CD14-positive monocyte (primary cell): Measurements from ENCODE around the gene UGT1A8. TPM values are rescaled to one million over a fixed set of nuclear protein-coding genes. Genes with fewer than 3 reads are reported as not detected.

ENCODE experiments used
- DNase-seq, 3 donors: peaks; one replicate each; pipeline ENCODE4 v3.0.0-alpha.2; 2011 to 2022
- H2AFZ ChIP-seq: 2 replicates; pipeline ENCODE4 v1.6.0; 2012; ENCODE audit warnings: mild to moderate bottlenecking, low read depth, low read length, inconsistent platforms; ENCODE audit not compliant: insufficient read depth, poor library complexity, severe bottlenecking
- H3K27ac ChIP-seq, 2 donors: 1 replicate in 1 of 2; 2 replicates in 1 of 2; pipeline ENCODE4 v1.5.1; 2012 to 2013; ENCODE audit warnings: low read length in 2 of 2, control low read depth in 1 of 2, inconsistent platforms in 1 of 2, low read depth in 1 of 2, mild to moderate bottlenecking in 1 of 2
- H3K27me3 ChIP-seq, 2 donors: one replicate each; pipeline versions ENCODE4 v1.6.0 to v1.6.1; 2011 to 2013; ENCODE audit warnings: low read length in 2 of 2; ENCODE audit not compliant: control insufficient read depth in 2 of 2, insufficient read depth in 2 of 2
- H3K36me3 ChIP-seq, 2 donors: replicated peaks in 1 of 2; 1 replicate in 1 of 2; 2 replicates in 1 of 2; pipeline versions ENCODE4 v1.5.1 to v1.6.1; 2012 to 2013; ENCODE audit warnings: low read length in 2 of 2, control low read depth in 1 of 2, inconsistent platforms in 1 of 2, mild to moderate bottlenecking in 1 of 2; ENCODE audit not compliant: insufficient read depth in 2 of 2, control insufficient read depth in 1 of 2
- H3K4me1 ChIP-seq, 2 donors: 1 replicate in 1 of 2; 2 replicates in 1 of 2; pipeline versions ENCODE4 v1.5.1 to v1.6.1; 2012 to 2013; ENCODE audit warnings: low read length in 2 of 2, control low read depth in 1 of 2, inconsistent platforms in 1 of 2, mild to moderate bottlenecking in 1 of 2, moderate library complexity in 1 of 2; ENCODE audit not compliant: insufficient read depth in 2 of 2, control insufficient read depth in 1 of 2
- H3K4me2 ChIP-seq: replicated peaks from 2 replicates; pipeline ENCODE3; 2012; ENCODE audit warnings: low read length, moderate library complexity, mild to moderate bottlenecking; ENCODE audit not compliant: poor library complexity, severe bottlenecking; ENCODE audit errors: extremely low read depth
- H3K4me3 ChIP-seq, 3 experiments: fragments of 200-600 bp in 1 of 3; sonication (generic) in 1 of 3; replicated peaks in 1 of 3; 1 replicate in 2 of 3; 2 replicates in 1 of 3; pipeline ENCODE4 v1.5.1; 2011 to 2013; ENCODE audit warnings: low read length in 3 of 3, mild to moderate bottlenecking in 3 of 3, control low read depth in 2 of 3, low read depth in 2 of 3, inconsistent platforms in 1 of 3, moderate library complexity in 1 of 3
- H3K79me2 ChIP-seq: 2 replicates; pipeline ENCODE4 v1.6.0; 2012; ENCODE audit warnings: mild to moderate bottlenecking, control low read depth, inconsistent platforms, low read length, moderate library complexity; ENCODE audit not compliant: insufficient read depth
- H3K9ac ChIP-seq: 2 replicates; pipeline ENCODE4 v1.6.0; 2017; ENCODE audit warnings: low read length, mild to moderate bottlenecking; ENCODE audit not compliant: insufficient read depth, poor library complexity, severe bottlenecking
- H3K9me3 ChIP-seq, 2 donors: replicated peaks in 1 of 2; 1 replicate in 1 of 2; 2 replicates in 1 of 2; pipeline versions ENCODE4 v1.5.1 to v1.6.1; 2012 to 2013; ENCODE audit warnings: low read length in 2 of 2, control low read depth in 1 of 2; ENCODE audit not compliant: control insufficient read depth in 1 of 2, insufficient read depth in 1 of 2
- H4K20me1 ChIP-seq: 2 replicates; pipeline ENCODE4 v1.6.0; 2012; ENCODE audit warnings: mild to moderate bottlenecking, low read length, control low read depth, moderate library complexity; ENCODE audit not compliant: insufficient read depth
- H3K27ac Mint-ChIP-seq, 7 donors: one replicate each; pipeline ENCODE4 v1.8.0; 2020; ENCODE audit warnings: mild to moderate bottlenecking in 7 of 7, mixed read lengths in 7 of 7, moderate library complexity in 6 of 7, inconsistent platforms in 2 of 7
- H3K27me3 Mint-ChIP-seq, 3 donors: one replicate each; pipeline ENCODE4 v1.8.0; 2021 to 2022; ENCODE audit warnings: low read depth in 3 of 3, mild to moderate bottlenecking in 3 of 3, mixed read lengths in 3 of 3, moderate library complexity in 3 of 3, inconsistent platforms in 1 of 3
- H3K36me3 Mint-ChIP-seq, 2 donors: one replicate each; pipeline ENCODE4 v1.8.0; 2020; ENCODE audit warnings: mixed read lengths in 2 of 2, inconsistent platforms in 1 of 2, mild to moderate bottlenecking in 1 of 2
- H3K4me1 Mint-ChIP-seq: one replicate; pipeline ENCODE4 v1.8.0; 2020; ENCODE audit warnings: mild to moderate bottlenecking, mixed read lengths
- H3K4me3 Mint-ChIP-seq, 2 donors: one replicate each; pipeline ENCODE4 v1.8.0; 2020; ENCODE audit warnings: mild to moderate bottlenecking in 2 of 2, mixed read lengths in 2 of 2, moderate library complexity in 1 of 2
- H3K9me3 Mint-ChIP-seq, 7 donors: one replicate each; pipeline ENCODE4 v1.8.0; 2020 to 2022; ENCODE audit warnings: mixed read lengths in 7 of 7, mild to moderate bottlenecking in 6 of 7, moderate library complexity in 6 of 7, inconsistent platforms in 2 of 7
- WGBS: methylation state at CpG from one replicate; pipeline ENCODE4 v1.1.5; 2013; ENCODE audit warnings: missing lambda C conversion rate; ENCODE audit not compliant: insufficient coverage; 5-methylcytosine and 5-hydroxymethylcytosine counted together
- intact Hi-C, 2 donors: fragments of 100-400 bp; cut with micrococcal nuclease; formaldehyde crosslinking; loops; one replicate each; pipeline versions ENCODE4 v1.15.0 to v1.15.1; 2023
- polyA plus RNA-seq, 3 donors: library from polyadenylated mRNA; depleted of rRNA in 1 of 3; unstranded in 2 of 3; stranded (reverse) in 1 of 3; fragments of 300-500 nt in 2 of 3; fragments of >200 nt in 1 of 3; fragmentation: Illumina TruSeq in 2 of 3; gene quantifications; 1 replicate in 2 of 3; 2 replicates in 1 of 3; pipeline ENCODE4 v1.2.3, GENCODE V29; 2012 to 2021
- TF ChIP-seq, protein P1 (sequence below): fragments of 200-600 bp; IDR thresholded peaks from one replicate; pipeline ENCODE4 v1.8.0; 2022; ENCODE audit warnings: antibody characterized with exemption, mild to moderate bottlenecking

UGT1A8 gene
- polyA plus RNA-seq, 3 donors = not detected

DNA sequence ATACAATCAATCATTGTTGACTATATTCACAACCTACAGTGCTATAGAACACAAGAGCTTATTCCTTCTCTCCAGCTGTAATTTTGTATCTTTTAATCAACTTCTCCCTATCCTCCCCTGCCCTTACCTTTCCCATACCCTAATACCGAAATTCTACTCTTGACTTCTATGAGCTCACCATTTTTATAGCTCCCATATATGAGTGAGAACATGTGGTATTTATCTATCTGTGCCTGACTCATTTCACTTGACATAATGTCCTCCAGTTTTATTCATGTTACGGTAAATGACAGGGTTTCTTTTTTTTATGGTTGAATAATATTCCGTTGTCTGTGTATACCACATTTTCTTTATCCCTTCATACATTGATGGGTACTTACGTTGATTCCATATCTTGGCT, 163.3 kb downstream of the UGT1A8 start:
- no peak overlapping the region for H3K27ac Mint-ChIP-seq
- Histone ChIP-seq H3K27ac (no peak overlapping the region), H3K36me3 (no peaks in the 10 kb centered on the region), H3K27me3 (no peaks in the 10 kb centered on the region), H2AFZ (no peak overlapping the region), H3K79me2 (no peaks in the 10 kb centered on the region), H3K9ac (no peak overlapping the region), H3K4me2 (no peak overlapping the region), H3K9me3 (peaks cover 9 to 20% of the 10 kb centered on the region in 2 donors), H3K4me1 (no peaks in the 10 kb centered on the region), H4K20me1 (no peaks in the 10 kb centered on the region), H3K4me3 (no peak overlapping the region)
- peaks cover 0 to 5% (median 2%) of the 10 kb centered on the region in 3 donors for H3K27me3 Mint-ChIP-seq
- no CpG with 5 or more reads among the region's 4 CpGs for WGBS
- no peaks in the 10 kb centered on the region for H3K36me3 Mint-ChIP-seq
- no peak overlapping the region for H3K4me3 Mint-ChIP-seq
- intact Hi-C loops = no loop called here
- DNase-seq = no peak
- TF ChIP-seq, protein P1, sequence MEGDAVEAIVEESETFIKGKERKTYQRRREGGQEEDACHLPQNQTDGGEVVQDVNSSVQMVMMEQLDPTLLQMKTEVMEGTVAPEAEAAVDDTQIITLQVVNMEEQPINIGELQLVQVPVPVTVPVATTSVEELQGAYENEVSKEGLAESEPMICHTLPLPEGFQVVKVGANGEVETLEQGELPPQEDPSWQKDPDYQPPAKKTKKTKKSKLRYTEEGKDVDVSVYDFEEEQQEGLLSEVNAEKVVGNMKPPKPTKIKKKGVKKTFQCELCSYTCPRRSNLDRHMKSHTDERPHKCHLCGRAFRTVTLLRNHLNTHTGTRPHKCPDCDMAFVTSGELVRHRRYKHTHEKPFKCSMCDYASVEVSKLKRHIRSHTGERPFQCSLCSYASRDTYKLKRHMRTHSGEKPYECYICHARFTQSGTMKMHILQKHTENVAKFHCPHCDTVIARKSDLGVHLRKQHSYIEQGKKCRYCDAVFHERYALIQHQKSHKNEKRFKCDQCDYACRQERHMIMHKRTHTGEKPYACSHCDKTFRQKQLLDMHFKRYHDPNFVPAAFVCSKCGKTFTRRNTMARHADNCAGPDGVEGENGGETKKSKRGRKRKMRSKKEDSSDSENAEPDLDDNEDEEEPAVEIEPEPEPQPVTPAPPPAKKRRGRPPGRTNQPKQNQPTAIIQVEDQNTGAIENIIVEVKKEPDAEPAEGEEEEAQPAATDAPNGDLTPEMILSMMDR = no peak
- H3K9me3 Mint-ChIP-seq = peaks cover 12 to 39% (median 18%) of the 10 kb centered on the region in 7 donors
- no peaks in the 10 kb centered on the region for H3K4me1 Mint-ChIP-seq

DNA sequence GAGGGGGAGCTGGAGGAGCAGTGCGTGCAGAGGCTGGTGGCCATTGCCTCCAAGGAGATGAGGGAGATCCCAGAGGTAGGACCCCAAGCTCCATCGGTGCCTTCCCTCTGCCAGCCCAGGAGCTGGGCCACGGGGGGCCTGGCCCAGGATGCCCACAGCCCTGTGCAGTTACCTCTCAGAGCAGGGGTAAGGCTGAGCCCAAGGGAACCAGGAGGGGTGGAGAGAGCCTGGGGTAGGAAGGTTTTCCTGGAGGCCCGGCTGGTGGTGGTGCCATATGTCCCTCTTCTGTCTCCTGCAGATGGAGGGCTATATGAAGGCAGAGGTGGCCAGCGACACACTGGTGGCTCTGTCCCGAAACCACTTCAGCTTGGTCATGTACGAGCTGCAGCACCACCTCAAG, 172.1 kb downstream of the UGT1A8 start:
- Mint-ChIP-seq H3K9me3 (peaks cover 4 to 12% (median 8%) of the 10 kb centered on the region in 7 donors), H3K4me1 (no peaks in the 10 kb centered on the region), H3K27me3 (peaks cover 2 to 7% (median 4%) of the 10 kb centered on the region in 3 donors), H3K4me3 (no peak overlapping the region), H3K36me3 (no peaks in the 10 kb centered on the region), H3K27ac (no peak overlapping the region)
- WGBS = 100% methylated on average over 5 of the region's 7 CpGs
- H2AFZ ChIP-seq = no peak overlapping the region
- no peaks in the 10 kb centered on the region for H3K79me2 ChIP-seq
- no peak overlapping the region for H3K4me3 ChIP-seq
- H3K27ac ChIP-seq = no peak overlapping the region
- H3K9me3 ChIP-seq = peaks cover 0 to 7% of the 10 kb centered on the region in 2 donors
- TF ChIP-seq, protein P1 = no peak
- no peaks in the 10 kb centered on the region for H3K4me1 ChIP-seq
- intact Hi-C loops = no loop called here
- H3K9ac ChIP-seq = no peak overlapping the region
- H3K36me3 ChIP-seq = no peaks in the 10 kb centered on the region
- no peak overlapping the region for H3K4me2 ChIP-seq
- no peaks in the 10 kb centered on the region for H3K27me3 ChIP-seq
- DNase-seq = no peak
- H4K20me1 ChIP-seq = no peaks in the 10 kb centered on the region
